Neural progenitor cell (in vitro differentiated cells): Measurements from ENCODE around the gene NUP54. TPM values are rescaled to one million over a fixed set of nuclear protein-coding genes. Genes with fewer than 3 reads are reported as not detected.

Experiments used
- DNase-seq: peaks from one replicate; pipeline ENCODE4 v3.0.0-alpha.2; 2016; ENCODE audit warnings: low spot score
- H2AFZ ChIP-seq: fragments of 200-600 bp; sonication (generic); replicated peaks from 2 replicates; pipeline ENCODE4 v1.6.1; 2016; ENCODE audit warnings: antibody characterized with exemption
- H3F3A ChIP-seq: fragments of 200-600 bp; sonication (generic); 2 replicates; pipeline ENCODE4 v1.6.1; 2016; ENCODE audit warnings: antibody characterized with exemption, low read depth
- H3K27ac ChIP-seq: fragments of 200-600 bp; sonication (generic); 2 replicates; pipeline ENCODE4 v1.5.1; 2016; ENCODE audit warnings: mild to moderate bottlenecking
- H3K27me3 ChIP-seq: fragments of 200-600 bp; sonication (generic); 2 replicates; pipeline ENCODE4 v1.6.1; 2016; ENCODE audit warnings: mild to moderate bottlenecking, moderate library complexity
- H3K36me3 ChIP-seq: fragments of 200-600 bp; sonication (generic); 2 replicates; pipeline ENCODE4 v1.5.1; 2016
- H3K4me1 ChIP-seq: fragments of 200-600 bp; sonication (generic); 2 replicates; pipeline ENCODE4 v1.6.1; 2016; ENCODE audit warnings: mixed run types
- H3K4me2 ChIP-seq: fragments of 200-600 bp; sonication (generic); 2 replicates; pipeline ENCODE4 v1.6.1; 2016
- H3K4me3 ChIP-seq: fragments of 200-600 bp; sonication (generic); 2 replicates; pipeline ENCODE4 v1.5.1; 2016
- H3K79me2 ChIP-seq: fragments of 200-600 bp; sonication (generic); 2 replicates; pipeline ENCODE4 v1.6.1; 2016; ENCODE audit warnings: low read depth
- H3K9ac ChIP-seq: fragments of 200-600 bp; sonication (generic); 2 replicates; pipeline ENCODE4 v1.6.1; 2016
- H3K9me3 ChIP-seq: fragments of 200-600 bp; sonication (generic); 2 replicates; pipeline ENCODE4 v1.5.1; 2016; ENCODE audit warnings: low read depth
- H4K20me1 ChIP-seq: fragments of 200-600 bp; sonication (generic); 2 replicates; pipeline ENCODE4 v1.6.1; 2016; ENCODE audit warnings: low read depth
- H3K27ac Mint-ChIP-seq: 3 replicates; pipeline ENCODE4 v1.8.0; 2021; ENCODE audit warnings: mixed read lengths
- H3K27me3 Mint-ChIP-seq: 2 replicates; pipeline ENCODE4 v1.8.0; 2022; ENCODE audit warnings: low read depth, mild to moderate bottlenecking, inconsistent platforms, moderate library complexity, mixed read lengths; ENCODE audit not compliant: insufficient read depth
- H3K36me3 Mint-ChIP-seq: 3 replicates; pipeline ENCODE4 v1.8.0; 2021; ENCODE audit warnings: mixed read lengths
- H3K4me1 Mint-ChIP-seq: 3 replicates; pipeline ENCODE4 v1.8.0; 2021; ENCODE audit warnings: mixed read lengths
- H3K4me3 Mint-ChIP-seq: 3 replicates; pipeline ENCODE4 v1.8.0; 2021; ENCODE audit warnings: mild to moderate bottlenecking, moderate library complexity, mixed read lengths
- H3K9me3 Mint-ChIP-seq: 3 replicates; pipeline ENCODE4 v1.8.0; 2020; ENCODE audit warnings: mixed read lengths
- EZH2 ChIP-seq: fragments of 200-600 bp; sonication (generic); IDR thresholded peaks from 2 replicates; pipeline ENCODE4 v1.6.1; 2017; ENCODE audit warnings: antibody characterized with exemption, mild to moderate bottlenecking, moderate library complexity
- EZH2phosphoT487 ChIP-seq: fragments of 200-600 bp; sonication (generic); IDR thresholded peaks from 2 replicates; pipeline ENCODE4 v1.6.1; 2017; ENCODE audit warnings: antibody characterized with exemption
- total RNA-seq: library from RNA; depleted of rRNA; stranded (reverse); fragments of >200 nt; gene quantifications from 2 replicates; pipeline ENCODE4 v1.2.3, GENCODE V29; 2015; ENCODE audit warnings: low replicate concordance
- TF ChIP-seq, protein P1 (sequence below): fragments of 200-600 bp; sonication (generic); IDR thresholded peaks from 2 replicates; pipeline ENCODE4 v1.5.1; 2017; ENCODE audit warnings: antibody characterized with exemption, mild to moderate bottlenecking

The NUP54 gene
- total RNA-seq, 1 donor from 2014 or later = 161 TPM

DNA sequence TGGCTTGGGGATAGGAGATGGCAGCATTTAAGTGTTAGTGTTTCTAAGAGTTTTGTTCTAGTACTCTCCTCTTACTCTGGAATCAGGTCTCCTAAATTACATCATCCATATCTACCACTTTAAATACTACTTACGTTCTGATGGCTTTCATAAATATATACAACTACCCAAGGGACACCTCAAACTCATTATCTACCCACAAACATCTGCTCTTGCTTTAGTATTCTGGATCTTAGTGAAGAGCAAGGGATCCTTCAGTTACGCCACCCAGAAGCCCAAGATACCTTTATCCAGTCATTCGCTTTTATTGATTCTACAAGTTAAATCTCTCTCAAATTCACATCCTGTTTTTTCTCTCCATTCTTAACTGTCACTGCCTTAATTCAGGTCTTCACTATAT, 7.0 kb downstream of the NUP54 start:
- Histone ChIP-seq H3K36me3 (peaks cover 28% of the 10 kb centered on the region), H4K20me1 (peaks cover 38% of the 10 kb centered on the region), H3K27ac (no peak overlapping the region), H3K4me1 (peaks cover 6% of the 10 kb centered on the region), H3K79me2 (peaks cover 99% of the 10 kb centered on the region), H3K9me3 (no peaks in the 10 kb centered on the region), H3K27me3 (no peaks in the 10 kb centered on the region), H3K9ac (no peak overlapping the region), H3K4me3 (no peak overlapping the region), H3F3A (no peaks in the 10 kb centered on the region), H3K4me2 (no peak overlapping the region), H2AFZ (no peak overlapping the region)
- H3K4me3 Mint-ChIP-seq = no peak overlapping the region
- DNase-seq = no peak
- no peak overlapping the region for H3K27ac Mint-ChIP-seq
- peaks cover 43% of the 10 kb centered on the region for H3K36me3 Mint-ChIP-seq
- H3K9me3 Mint-ChIP-seq = no peaks in the 10 kb centered on the region
- peaks cover 9% of the 10 kb centered on the region for H3K4me1 Mint-ChIP-seq
- no peaks in the 10 kb centered on the region for H3K27me3 Mint-ChIP-seq
- no peak for TF ChIP-seq EZH2
- TF ChIP-seq, protein P1, sequence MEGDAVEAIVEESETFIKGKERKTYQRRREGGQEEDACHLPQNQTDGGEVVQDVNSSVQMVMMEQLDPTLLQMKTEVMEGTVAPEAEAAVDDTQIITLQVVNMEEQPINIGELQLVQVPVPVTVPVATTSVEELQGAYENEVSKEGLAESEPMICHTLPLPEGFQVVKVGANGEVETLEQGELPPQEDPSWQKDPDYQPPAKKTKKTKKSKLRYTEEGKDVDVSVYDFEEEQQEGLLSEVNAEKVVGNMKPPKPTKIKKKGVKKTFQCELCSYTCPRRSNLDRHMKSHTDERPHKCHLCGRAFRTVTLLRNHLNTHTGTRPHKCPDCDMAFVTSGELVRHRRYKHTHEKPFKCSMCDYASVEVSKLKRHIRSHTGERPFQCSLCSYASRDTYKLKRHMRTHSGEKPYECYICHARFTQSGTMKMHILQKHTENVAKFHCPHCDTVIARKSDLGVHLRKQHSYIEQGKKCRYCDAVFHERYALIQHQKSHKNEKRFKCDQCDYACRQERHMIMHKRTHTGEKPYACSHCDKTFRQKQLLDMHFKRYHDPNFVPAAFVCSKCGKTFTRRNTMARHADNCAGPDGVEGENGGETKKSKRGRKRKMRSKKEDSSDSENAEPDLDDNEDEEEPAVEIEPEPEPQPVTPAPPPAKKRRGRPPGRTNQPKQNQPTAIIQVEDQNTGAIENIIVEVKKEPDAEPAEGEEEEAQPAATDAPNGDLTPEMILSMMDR = no peak
- TF ChIP-seq EZH2phosphoT487 = no peak

DNA sequence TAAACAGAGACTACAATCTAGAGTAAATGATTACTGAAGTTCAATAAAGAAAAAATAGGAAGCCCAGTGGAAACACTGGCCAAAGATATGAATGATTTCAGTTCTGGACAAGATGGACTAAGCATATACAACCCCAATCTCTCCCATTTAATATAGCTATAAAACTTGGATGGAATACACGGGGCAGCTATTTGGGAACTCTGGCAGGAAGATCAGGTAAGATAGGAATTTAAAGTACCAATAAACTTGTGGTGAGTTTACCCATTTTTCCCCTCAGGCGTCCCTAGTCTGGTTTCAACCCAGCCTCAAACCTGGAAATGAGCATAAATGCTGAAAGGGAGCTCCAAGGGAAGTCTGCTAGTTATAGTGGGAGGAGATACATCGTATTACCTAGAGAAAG, 20.4 kb downstream of the NUP54 start:
- no peaks in the 10 kb centered on the region for H3K4me1 Mint-ChIP-seq
- H3K36me3 Mint-ChIP-seq = peaks cover 36% of the 10 kb centered on the region
- H3F3A ChIP-seq = no peaks in the 10 kb centered on the region
- H3K4me1 ChIP-seq = no peaks in the 10 kb centered on the region
- no peak overlapping the region for H3K27ac Mint-ChIP-seq
- peaks cover 63% of the 10 kb centered on the region for H3K36me3 ChIP-seq
- no peak overlapping the region for H3K4me3 Mint-ChIP-seq
- H3K4me3 ChIP-seq = no peak overlapping the region
- H4K20me1 ChIP-seq = no peaks in the 10 kb centered on the region
- no peak for DNase-seq
- H3K9me3 Mint-ChIP-seq = no peaks in the 10 kb centered on the region
- no peak overlapping the region for H3K27ac ChIP-seq
- no peaks in the 10 kb centered on the region for H3K27me3 Mint-ChIP-seq
- peaks cover 46% of the 10 kb centered on the region for H3K79me2 ChIP-seq
- H3K9ac ChIP-seq = no peak overlapping the region
- no peaks in the 10 kb centered on the region for H3K9me3 ChIP-seq
- no peaks in the 10 kb centered on the region for H3K27me3 ChIP-seq
- TF ChIP-seq, protein P1 = no peak
- TF ChIP-seq EZH2phosphoT487 = no peak
- no peak for TF ChIP-seq EZH2
- H2AFZ ChIP-seq = no peak overlapping the region
- H3K4me2 ChIP-seq = no peak overlapping the region

DNA sequence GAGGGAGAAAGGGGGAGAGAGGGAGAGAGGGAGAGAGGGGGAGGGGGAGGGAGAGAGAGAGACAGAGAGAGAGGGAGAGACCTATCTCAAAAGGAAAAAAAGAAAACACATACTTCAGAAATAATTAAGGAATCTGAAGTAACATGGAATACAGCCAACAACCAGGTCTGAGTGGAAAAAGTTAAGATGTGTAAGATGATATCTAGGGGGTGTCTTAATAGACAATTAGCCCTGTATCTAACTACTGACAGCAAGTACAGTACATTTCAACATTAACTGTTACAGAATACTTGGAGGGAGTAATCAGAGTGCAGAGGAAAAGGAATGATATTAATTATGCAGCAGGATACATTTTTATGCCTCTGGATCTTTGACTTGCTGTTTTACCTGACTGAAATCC, 22.4 kb downstream of the NUP54 start:
- Histone ChIP-seq H3K4me1 (no peaks in the 10 kb centered on the region), H3K79me2 (peaks cover 36% of the 10 kb centered on the region), H3K36me3 (peaks cover 67% of the 10 kb centered on the region), H3K4me3 (no peak overlapping the region), H3K4me2 (no peak overlapping the region), H3K27me3 (no peaks in the 10 kb centered on the region), H3F3A (peaks cover 5% of the 10 kb centered on the region), H2AFZ (no peak overlapping the region), H4K20me1 (no peaks in the 10 kb centered on the region), H3K27ac (no peak overlapping the region), H3K9me3 (no peaks in the 10 kb centered on the region), H3K9ac (no peak overlapping the region)
- H3K27me3 Mint-ChIP-seq = no peaks in the 10 kb centered on the region
- no peak overlapping the region for H3K27ac Mint-ChIP-seq
- H3K9me3 Mint-ChIP-seq = no peaks in the 10 kb centered on the region
- no peak overlapping the region for H3K4me3 Mint-ChIP-seq
- no peak for DNase-seq
- H3K36me3 Mint-ChIP-seq = peaks cover 42% of the 10 kb centered on the region
- no peaks in the 10 kb centered on the region for H3K4me1 Mint-ChIP-seq
- TF ChIP-seq EZH2 (no peak), EZH2phosphoT487 (no peak)
- TF ChIP-seq, protein P1 = no peak
